Lower leg skin (tissue), 4 donors: Measurements from ENCODE around the gene SLC29A1. TPM values are rescaled to one million over a fixed set of nuclear protein-coding genes. Genes with fewer than 3 reads are reported as not detected.

ENCODE experiments used
- DNase-seq, 2 donors: peaks; one replicate each; pipeline ENCODE4 v3.0.0-alpha.2; 2019; ENCODE audit warnings: low spot score in 2 of 2
- H3K4me3 ChIP-seq: fragments of 200-600 bp; sonication (generic); 2 replicates; pipeline ENCODE4 v1.5.1; 2017; ENCODE audit warnings: mild to moderate bottlenecking, low read depth; ENCODE audit not compliant: poor library complexity, severe bottlenecking
- CTCF ChIP-seq, 3 donors: fragments of 450-650 bp; IDR thresholded peaks; one replicate each; pipeline ENCODE4 v1.5.1; 2016; ENCODE audit warnings: antibody characterized with exemption in 3 of 3, mild to moderate bottlenecking in 3 of 3, moderate library complexity in 2 of 3
- POLR2A ChIP-seq, 2 donors: fragments of 450-650 bp; IDR thresholded peaks; one replicate each; pipeline ENCODE4 v1.6.1; 2016 to 2017; ENCODE audit warnings: antibody characterized with exemption in 2 of 2, mild to moderate bottlenecking in 1 of 2, moderate library complexity in 1 of 2
- WGBS, 2 donors: methylation state at CpG; one replicate each; pipeline ENCODE4 v1.1.5; 2018; 5-methylcytosine and 5-hydroxymethylcytosine counted together
- intact Hi-C: fragments of 100-400 bp; cut with DNase I; formaldehyde crosslinking; loops from one replicate; pipeline ENCODE4 v1.15.0; 2023; ENCODE audit warnings: low total_unique reads
- total RNA-seq, 4 donors: library from RNA; depleted of rRNA; stranded (reverse); fragments of >200 nt; gene quantifications; one replicate each; pipeline ENCODE4 v1.1.0, GENCODE V29; 2016

SLC29A1 gene
- total RNA-seq, 4 donors from 2014 or later, result 54.6 to 86.4 (median 82.5) TPM

DNA sequence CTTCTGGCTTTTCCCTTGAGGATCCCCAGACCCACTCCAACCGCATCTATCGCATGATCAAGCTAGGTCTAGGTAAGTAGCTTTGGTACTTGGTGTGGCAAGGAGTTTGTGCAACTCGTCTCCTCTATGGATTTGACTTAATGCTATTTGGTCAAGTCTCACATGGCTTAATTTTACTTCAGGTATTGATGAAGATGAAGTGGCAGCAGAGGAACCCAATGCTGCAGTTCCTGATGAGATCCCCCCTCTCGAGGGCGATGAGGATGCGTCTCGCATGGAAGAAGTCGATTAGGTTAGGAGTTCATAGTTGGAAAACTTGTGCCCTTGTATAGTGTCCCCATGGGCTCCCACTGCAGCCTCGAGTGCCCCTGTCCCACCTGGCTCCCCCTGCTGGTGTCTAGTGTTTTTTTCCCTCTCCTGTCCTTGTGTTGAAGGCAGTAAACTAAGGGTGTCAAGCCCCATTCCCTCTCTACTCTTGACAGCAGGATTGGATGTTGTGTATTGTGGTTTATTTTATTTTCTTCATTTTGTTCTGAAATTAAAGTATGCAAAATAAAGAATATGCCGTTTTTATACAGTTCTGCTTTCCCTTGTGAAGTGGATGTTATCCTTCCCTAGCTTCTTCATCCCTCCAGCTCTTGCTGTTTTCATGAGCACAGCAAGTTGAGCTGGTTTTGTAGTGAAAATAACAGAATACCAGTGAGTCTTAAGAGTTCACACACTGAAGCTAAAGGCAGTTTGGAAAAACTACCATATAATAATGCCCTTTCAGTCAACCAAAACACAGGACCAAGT, 30.1 kb downstream of the SLC29A1 start:
- WGBS, 2 donors, result 68 to 70% methylated on average over 10 of the region's 10 CpGs
- TF ChIP-seq CTCF (IDR thresholded peaks at IDR 0.05) (no peak), POLR2A (IDR thresholded peaks at IDR 0.05) (no peak)
- intact Hi-C loops, result no loop called here

DNA sequence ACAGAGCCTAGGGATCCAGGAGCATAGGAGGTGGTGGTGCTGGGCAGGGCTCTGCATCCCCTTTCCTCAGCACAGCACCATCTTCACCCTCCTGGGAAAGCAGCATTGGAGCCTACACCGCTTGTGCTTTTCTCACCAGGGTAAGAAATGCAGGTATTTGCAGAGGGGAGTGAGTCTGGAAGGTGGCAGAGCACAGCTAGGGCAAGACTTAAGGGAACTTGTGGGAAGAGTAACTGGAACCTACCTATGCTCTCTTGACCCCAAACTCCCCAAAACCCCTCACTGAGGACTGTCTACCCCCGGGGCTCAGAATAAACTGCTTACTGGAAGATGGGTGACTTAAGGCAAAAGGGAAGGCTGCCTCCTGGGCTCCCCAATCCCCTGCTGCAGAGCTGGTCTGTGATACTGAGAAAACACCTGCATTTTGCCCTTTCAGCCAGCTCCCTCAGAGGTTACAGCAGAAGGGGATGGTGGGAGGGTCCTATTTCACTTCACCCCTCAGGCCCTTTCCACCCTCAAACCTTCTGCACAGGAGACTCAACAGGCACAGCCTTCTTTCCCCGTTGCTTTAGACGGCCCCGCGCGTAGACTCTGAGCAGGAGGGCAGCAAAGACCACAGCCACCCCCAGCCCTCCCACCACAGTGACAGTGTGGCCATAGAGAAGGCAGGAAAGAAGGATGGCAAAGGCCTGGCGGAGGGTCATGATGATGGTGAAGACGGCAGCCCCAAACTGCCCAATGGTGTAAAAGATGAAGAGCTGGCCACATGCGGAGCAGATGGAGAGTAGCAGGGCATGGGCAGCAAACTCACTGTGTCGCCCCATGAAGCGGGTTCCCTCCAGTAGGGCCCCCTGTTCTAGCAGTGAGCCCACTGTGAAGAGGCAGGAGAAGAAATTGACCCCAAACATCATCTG, 31.1 kb downstream of the SLC29A1 start:
- no peak for TF ChIP-seq POLR2A (IDR thresholded peaks at IDR 0.05)
- no peak for TF ChIP-seq CTCF (IDR thresholded peaks at IDR 0.05)
- intact Hi-C loops, result loop anchor here (5.0 kb wide), 1 partner anchor 82 kb away; no protein-coding TSS in a partner anchor
- H3K4me3 ChIP-seq, result no peak overlapping the region
- WGBS, 2 donors, result 78 to 84% methylated on average over 12 of the region's 12 CpGs
- DNase-seq, result no peak

More for the DNA sequence above, 30.1 kb downstream of the SLC29A1 start:
- H3K4me3 ChIP-seq, result no peak overlapping the region
- DNase-seq, result no peak

GRCh38 chr6:44255105-44255808, 31.9 kb downstream of the SLC29A1 start:
- no peak overlapping the region for H3K4me3 ChIP-seq
- intact Hi-C loops, result loop anchor here (5.0 kb wide), 1 partner anchor 83 kb away; no protein-coding TSS in a partner anchor
- no peak for TF ChIP-seq CTCF (IDR thresholded peaks at IDR 0.05)
- DNase-seq, result no peak
- 59 to 64% methylated on average over 16 of the region's 16 CpGs for WGBS, 2 donors

- WGBS, 2 donors, result 18 to 24% methylated on average over 15 of the region's 15 CpGs
- H3K4me3 ChIP-seq, result peak overlapping the region; percentile 81
- TF ChIP-seq CTCF (IDR thresholded peaks at IDR 0.05) (no peak), POLR2A (IDR thresholded peaks at IDR 0.05) (no peak)
- DNase-seq, result no peak
- intact Hi-C loops, result loop anchor here (5.0 kb wide), 1 partner anchor 84 kb away; no protein-coding TSS in a partner anchor
Measured at GRCh38 chr6:44255871-44256774, 32.7 kb downstream of the SLC29A1 start.

GRCh38 chr6:44256775-44257024, 33.3 kb downstream of the SLC29A1 start:
- intact Hi-C loops, result loop anchor here (5.0 kb wide), 1 partner anchor 84 kb away; no protein-coding TSS in a partner anchor
- DNase-seq, result no peak
- TF ChIP-seq POLR2A (IDR thresholded peaks at IDR 0.05) (no peak), CTCF (IDR thresholded peaks at IDR 0.05) (no peak)
- H3K4me3 ChIP-seq, result peak overlapping the region; percentile 81
- 0 to 2% methylated on average over 9 of the region's 12 CpGs for WGBS, 2 donors
